ENCODE data around the gene RANBP17.

The RANBP17 gene

GRCh38 chr5:170985486-170985885, 123.7 kb downstream of the RANBP17 start:
- no peak for TF ChIP-seq CTCF (IDR thresholded peaks at IDR 0.05; ENCODE audit: low read depth, low read length, missing control alignments)
- H3K4me3 ChIP-seq (ENCODE audit: low read depth, low read length) = no peak overlapping the region
- no peak for DNase-seq (ENCODE audit: low read depth)

GRCh38 chr5:170986598-170986997, 124.8 kb downstream of the RANBP17 start:
- TF ChIP-seq CTCF (IDR thresholded peaks at IDR 0.05; ENCODE audit: low read depth, low read length, missing control alignments) = no peak
- H3K4me3 ChIP-seq (ENCODE audit: low read depth, low read length) = no peak overlapping the region
- DNase-seq (ENCODE audit: low read depth) = no peak

GRCh38 chr5:170993476-170993875, 131.7 kb downstream of the RANBP17 start:
- H3K4me3 ChIP-seq (ENCODE audit: low read depth, low read length) = no peak overlapping the region
- DNase-seq (ENCODE audit: low read depth) = no peak
- no peak for TF ChIP-seq CTCF (IDR thresholded peaks at IDR 0.05; ENCODE audit: low read depth, low read length, missing control alignments)

DNA sequence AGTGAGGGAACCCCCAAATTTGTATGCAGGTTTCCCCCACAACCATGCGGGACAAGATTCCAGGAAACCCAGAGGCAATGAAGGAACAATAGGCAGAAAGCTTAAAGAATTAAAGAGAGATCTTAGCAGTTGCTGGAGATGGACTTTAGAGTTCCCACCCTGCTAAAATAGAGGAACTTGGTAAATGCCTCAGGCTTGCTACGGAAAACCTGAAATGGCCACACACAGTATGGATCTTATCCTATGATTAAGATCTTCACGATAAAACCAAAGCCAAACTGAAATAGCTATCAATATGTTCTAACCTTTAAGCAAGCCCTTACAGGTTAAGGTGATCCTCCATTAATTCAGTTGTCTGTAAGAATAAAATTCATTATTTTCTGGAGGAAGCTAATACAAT, 148.3 kb downstream of the RANBP17 start:
- no peak for DNase-seq (ENCODE audit: low read depth)
- no peak overlapping the region for H3K4me3 ChIP-seq (ENCODE audit: low read depth, low read length)
- no peak for TF ChIP-seq CTCF (IDR thresholded peaks at IDR 0.05; ENCODE audit: low read depth, low read length, missing control alignments)

DNA sequence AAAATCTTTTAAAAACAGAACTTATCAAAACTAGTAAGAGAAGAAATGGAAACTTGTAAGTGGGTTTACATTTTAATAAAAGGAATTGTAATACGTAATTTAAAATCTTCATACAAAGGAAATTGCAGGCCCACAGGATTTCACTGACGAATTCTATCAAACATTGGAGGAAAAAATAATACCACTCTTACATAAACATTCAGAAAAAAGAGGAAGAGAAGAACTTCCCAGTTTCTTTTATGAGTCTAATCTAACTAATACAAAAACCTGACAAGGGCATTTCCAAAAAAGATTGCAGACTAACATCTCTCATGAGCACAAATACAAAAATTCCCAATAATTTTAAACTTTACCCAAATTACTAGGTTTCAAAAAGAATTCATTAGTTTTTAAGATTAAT, 149.0 kb downstream of the RANBP17 start:
- H3K4me3 ChIP-seq (ENCODE audit: low read depth, low read length) = no peak overlapping the region
- no peak for DNase-seq (ENCODE audit: low read depth)
- no peak for TF ChIP-seq CTCF (IDR thresholded peaks at IDR 0.05; ENCODE audit: low read depth, low read length, missing control alignments)

DNA sequence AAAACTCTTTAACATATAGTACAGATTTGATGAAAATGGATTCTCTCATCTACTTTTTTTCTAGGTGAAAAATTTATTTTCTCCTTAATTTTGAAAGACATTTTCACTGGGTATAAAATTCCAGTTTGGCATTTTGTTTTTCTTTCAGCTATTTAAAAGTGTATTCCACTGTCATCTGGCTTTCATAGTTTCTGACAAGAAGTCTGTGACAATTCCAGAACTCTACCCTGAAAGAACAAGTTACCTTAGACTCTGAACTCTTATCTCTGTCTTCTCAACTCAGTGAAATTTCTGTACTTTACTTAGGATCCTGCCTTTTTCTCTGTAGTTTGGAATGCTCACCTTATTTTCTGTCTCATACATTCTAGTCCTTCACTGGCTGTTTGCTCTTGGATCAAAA, 161.7 kb downstream of the RANBP17 start:
- no peak for TF ChIP-seq CTCF (IDR thresholded peaks at IDR 0.05; ENCODE audit: low read depth, low read length, missing control alignments)
- H3K4me3 ChIP-seq (ENCODE audit: low read depth, low read length) = no peak overlapping the region
- DNase-seq (ENCODE audit: low read depth) = no peak

GRCh38 chr5:171024084-171024483, 162.3 kb downstream of the RANBP17 start:
- H3K4me3 ChIP-seq (ENCODE audit: low read depth, low read length) = no peak overlapping the region
- no peak for TF ChIP-seq CTCF (IDR thresholded peaks at IDR 0.05; ENCODE audit: low read depth, low read length, missing control alignments)
- no peak for DNase-seq (ENCODE audit: low read depth)
